Non-pigmented ciliary epithelial cell (primary cell): ENCODE measurements around the gene SNTN.
"Not testable (repeated sequence)": the region's sequence is repeated elsewhere in the genome, so short reads cannot be mapped to it uniquely, and the experiment has no call there.

Experiments used
- DNase-seq: peaks from one replicate; pipeline ENCODE4 v3.0.0-alpha.2; 2010; ENCODE audit warnings: low read depth

SNTN gene

DNA sequence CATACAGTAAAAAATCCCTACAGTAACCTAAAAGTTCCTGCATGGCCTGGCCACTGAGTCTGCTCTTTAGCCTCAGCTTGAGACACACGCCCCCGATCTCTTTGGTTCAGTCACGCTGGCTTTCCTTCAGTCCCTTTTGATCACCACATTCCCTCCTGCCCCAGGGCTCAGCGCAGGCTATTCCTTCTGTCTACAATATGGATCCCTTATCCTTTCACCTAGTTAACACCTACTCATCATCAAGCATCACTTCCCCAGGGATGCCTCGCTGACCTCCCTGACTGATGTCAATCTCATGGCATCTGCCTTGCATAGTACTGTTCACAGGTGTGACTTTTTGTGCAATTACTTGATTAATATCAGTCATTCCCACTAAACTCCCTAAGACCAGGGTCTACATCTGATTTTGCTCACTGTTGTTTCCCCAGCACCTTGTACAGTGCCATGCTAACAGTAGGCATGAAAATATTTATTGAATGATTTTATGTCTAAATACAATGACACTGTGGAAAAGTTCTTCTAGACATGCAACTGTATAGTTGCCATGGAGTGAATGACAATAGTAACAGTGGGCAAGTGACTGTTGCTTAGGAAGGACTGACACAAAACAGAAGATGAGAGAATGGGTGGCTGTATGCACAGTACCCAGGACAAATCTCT is at the start of gene SNTN:
Gene SNTN (plus strand): TSS at position 610 of the 660 bp plus-strand sequence. CDS start 13 bp downstream, at position 623.
- DNase-seq, result no peak

DNA sequence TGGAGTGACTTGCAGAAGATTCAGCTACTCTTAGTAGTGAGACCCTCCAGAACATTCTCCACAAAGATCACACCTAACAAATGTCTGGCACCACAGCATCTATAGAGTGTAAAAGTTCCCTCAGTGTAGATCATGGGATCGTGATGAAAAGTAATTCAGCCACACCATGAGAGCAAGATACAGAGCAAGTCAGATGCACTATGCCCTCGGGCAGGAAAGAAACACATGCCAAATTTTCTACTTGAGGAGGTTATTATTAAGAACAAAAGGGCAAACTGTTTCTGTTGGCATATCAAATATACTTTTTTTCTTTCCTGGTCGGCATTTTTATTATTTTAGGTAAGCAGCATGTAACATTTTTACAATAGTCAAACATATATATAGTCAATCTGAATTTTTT is 44.8 kb upstream of the SNTN start:
- no peak for DNase-seq

DNA sequence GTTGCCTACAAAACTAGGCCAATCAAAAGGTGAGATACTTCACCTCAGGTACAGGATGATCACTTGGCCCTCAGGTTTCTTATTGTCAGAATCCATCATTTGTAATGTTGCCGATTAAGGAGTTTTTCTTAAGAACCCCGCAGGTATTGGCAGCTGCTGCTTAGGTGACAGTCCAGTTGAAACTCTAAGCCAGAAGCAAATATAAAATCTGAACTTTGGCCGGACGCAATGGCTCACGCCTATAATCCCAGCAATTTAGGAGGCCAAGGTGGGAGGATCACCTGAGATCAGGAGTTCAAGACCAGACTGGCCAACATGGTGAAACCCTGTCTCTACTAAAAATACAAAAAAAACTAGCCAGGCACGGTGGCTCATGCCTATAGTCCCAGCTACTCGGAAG is 43.1 kb upstream of the SNTN start:
- DNase-seq, result no peak

DNA sequence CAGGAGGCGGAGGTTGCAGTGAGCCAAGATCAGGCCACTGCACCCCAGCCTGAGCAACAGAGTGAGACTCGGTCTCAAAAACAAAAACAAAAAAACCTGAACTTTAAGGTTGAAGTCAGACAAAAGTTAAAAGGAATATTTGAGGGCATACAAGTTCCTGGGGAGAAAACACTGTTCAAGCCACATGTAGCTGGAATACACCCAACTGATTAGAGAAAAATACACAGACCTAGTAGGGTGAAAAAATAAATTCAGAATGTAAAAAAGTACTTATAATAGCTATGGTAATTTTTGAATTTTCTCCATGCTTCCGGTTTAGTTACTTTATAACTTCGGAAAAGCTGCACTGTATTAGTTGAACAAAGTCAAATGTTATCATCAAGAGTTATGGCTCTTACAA is 42.6 kb upstream of the SNTN start:
- no peak for DNase-seq

DNA sequence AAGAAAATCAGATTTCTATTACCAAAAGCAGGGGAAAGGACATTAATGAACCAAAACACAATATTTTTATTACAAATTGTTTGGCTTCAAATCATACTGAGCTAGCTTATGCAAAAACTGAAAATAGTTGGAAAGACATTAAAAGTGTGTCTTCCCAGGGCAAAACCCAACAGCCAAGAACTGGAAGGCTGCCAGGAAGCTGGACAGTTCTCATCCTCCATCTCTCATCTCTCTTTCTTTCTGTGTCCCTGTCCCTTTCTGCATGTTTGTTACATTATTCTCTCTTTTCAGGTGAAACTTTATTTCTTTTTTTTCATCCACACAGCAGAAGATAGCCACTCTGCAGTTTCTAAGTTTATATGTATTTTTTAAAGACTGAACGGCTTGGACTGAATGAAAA is 41.1 kb upstream of the SNTN start:
- no peak for DNase-seq

DNA sequence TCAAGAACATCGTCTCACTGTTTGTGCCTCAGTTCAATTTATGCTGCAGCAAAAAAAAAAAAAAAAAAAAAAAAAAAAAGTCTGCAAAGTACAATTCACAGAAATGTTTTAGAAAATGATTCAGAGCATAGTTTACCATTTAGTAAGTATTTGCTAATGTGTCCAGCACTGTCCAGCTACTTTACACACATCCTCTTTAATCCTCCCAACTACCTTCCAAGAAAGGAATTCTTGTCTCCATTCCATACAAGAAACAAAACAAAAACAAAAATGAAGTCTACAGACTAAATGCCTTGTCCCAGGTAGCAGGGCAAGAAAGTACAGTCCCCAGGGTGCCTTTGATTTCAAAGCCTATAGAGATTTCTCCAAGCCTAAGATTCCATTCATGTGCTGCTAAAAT is 38.9 kb upstream of the SNTN start:
- peak; percentile 19 for DNase-seq

DNA sequence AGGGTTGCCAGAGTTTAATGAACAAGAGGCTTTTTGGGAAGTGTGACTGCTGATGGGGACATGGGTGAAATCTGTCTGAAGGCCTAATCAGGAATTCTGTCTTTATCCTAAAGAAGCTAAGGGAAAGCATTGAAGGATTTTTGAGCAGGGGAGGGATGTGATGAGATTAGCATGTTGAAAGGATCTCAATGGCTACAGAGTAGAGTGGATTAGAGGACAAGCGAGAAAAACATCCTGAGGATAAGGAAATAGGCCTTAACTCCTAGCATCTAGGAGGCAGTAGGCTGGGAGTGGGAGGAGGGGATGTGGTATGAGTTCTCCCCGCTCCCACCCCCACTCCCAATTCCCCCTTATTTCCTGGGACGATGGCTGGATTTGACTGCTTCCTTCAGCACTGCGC is 35.1 kb upstream of the SNTN start:
- DNase-seq, result no peak

DNA sequence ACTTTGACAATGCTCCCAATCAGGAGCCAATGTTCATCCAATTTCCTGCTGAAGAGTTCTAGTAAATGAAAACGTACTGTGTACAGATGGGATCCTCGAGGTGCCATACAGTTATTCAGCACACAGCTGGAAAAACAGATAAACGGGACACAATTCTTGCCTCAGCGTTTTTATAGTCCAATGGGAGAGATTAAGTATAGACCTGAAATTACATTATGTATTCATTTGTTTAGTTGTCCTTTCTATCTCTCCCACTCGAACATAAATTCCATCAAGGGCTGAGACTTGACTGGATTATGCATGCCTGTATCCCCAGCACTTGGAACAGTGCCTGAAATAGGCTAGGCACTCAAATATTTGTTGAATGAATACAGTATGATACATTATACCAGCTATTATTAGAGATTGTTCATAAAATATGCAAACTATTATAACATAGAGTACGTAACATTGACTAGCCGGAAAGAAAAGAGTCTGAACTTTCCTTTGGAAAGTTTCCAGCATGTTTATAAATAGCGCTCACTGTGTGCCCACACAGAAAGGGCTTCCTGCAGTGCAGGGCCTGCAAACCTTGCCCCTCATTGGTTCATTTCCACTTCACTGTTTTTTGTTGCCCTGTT is 27.4 kb upstream of the SNTN start:
- peak; percentile 84 for DNase-seq

DNA sequence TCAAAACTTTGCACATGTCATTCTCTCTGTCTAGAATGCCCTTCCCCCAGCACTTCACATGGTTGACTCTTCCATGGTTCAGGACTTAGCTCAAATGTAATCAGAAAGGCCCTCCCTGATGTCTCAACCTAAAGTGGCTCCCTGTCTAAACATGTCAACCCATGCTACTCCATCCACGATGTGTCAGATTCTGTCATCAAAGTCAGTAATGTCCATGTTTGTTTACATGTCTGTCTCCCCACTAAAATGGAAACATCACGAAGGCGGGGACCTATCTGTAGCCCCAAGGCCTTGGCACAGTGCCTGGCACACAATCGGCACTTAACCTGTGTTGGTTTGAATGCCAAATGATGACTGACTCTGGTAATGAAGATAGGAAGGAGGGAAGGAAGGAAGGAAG is 20.8 kb upstream of the SNTN start:
- DNase-seq, result no peak

DNA sequence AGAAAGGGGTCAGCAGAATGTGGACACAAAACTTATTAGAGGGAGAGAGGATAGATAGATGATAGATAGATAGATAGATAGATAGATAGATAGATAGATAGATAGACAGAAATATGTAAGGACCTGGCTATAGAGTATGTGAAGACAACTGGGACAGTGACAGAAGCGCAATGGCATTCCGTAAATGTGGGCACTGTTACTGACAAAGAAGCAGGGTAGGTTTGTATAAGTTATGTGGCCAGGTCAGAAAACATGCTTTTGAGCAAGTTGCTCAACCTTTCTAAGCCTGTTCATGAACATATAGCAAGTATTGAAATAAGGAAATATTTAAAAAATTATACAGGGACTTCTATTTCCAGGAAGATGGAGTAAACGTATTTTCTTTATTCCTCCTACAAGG is 17.3 kb upstream of the SNTN start:
- DNase-seq, result no peak

DNA sequence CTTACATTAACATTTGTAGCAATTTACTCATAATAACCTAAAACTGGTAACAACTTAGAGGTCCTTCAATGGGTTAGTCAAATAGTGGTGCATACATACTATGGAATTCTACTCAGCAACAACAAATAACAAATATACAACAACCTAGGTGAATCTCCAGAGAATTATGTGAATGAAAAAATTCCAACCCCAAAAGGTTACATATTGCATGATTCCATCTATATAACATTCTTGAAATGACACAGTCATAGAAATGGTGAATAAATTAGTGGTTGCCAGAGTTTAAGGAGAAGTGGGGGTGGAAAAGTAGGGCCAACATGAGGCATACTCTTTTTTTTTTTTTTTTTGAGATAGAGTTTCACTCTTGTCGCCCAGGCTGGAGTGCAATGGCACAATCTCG is 12.7 kb upstream of the SNTN start:
- no peak for DNase-seq

DNA sequence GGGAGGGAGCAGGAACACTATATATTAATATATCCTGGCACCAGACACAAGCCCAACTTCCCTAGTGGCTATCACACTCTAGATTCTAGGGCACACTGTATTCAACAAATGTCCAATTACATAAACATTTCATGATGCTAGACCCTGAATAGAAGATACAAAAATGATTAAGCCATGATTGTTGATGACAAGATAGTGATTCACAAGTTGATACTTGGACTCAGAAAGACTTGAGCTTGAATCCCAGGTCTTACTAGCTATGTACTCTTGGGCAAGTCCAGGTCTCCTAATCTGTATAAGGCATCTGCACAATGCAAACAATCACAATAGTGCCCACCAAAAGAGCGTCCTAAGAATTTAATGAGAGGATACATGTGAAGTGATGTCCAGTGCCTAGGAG is 10.0 kb upstream of the SNTN start:
- no peak for DNase-seq

DNA sequence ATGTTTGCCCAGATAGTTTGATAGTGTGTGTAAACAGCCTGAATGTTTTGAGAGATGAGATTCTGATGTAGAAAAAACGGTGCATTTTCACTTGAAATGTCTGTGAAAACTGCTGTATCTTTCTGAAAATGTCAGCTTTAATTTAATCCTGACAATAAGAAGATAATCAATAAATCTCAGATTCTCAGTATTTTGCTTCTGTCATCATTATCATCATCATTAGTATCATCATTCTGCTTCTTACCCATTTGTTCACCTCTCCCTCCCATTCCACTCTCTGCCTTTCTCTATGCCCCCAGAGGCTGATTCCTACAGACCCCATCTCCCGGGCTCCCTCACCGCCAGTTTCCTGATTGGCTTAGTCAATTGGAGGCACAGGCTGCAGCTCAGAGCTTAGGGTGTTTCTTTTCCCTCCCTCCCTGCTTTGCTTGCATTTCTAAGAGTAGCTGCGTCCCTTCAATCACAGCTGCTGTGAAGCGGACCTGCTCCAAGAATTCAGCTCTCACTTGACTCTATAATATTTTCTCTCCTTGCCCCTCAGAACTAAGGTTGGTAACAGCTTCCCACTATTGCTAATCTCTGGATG is 8.2 kb upstream of the SNTN start:
- DNase-seq, result no peak

DNA sequence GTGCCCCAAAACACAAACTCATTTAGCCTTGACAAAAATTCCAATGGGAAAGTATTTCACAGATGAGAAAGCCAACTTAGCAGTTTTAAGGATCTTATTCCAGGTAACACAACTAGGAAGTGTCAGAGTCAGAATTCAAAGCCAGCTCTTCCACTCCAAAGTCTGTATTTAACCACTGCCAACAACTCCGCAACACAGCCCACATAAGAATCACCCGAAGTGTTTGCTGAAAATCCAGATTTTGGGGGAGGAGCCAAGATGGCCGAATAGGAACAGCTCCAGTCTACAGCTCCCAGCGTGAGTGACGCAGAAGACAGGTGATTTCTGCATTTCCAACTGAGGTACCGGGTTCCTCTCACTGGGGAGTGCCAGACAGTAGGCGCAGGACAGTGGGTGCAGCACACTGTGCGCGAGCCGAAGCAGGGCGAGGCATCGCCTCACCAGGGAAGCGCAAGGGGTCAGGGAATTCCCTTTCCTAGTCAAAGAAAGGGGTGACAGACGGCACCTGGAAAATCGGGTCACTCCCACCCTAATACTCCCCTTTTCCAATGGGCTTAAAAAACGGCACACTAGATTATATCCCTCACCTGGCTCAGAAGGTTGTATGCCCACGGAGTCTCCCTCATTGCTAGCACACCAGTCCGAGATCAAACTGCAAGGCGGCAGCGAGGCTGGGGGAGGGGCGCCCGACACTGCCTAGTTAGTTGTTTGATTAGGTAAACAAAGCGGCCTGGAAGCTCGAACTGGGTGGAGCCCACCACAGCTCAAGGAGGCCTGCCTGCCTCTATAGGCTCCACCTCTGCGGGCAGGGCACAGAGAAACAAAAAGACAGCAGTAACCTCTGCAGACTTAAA is 7.3 kb upstream of the SNTN start:
- DNase-seq, result not testable (repeated sequence)

DNA sequence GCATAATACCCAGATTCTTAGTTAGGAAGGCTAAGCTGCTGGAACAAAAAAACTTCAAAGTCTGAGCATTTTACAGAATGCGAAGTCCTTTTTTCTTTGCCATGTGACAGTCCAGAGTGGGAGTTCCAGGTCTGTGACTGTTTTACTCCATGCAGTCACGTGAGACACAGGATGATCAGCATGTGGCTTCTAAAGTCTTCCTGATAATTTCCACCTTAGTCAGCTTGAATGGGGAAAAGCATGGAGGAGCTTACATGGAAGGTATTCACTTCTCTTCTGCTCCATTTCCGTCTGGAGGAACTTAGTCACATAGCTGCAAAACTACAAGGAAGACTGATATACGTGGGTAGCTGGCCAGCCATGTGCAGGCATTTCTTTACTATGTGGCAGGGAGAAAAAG is 1.7 kb downstream of the SNTN start:
- DNase-seq, result peak; percentile 34

DNA sequence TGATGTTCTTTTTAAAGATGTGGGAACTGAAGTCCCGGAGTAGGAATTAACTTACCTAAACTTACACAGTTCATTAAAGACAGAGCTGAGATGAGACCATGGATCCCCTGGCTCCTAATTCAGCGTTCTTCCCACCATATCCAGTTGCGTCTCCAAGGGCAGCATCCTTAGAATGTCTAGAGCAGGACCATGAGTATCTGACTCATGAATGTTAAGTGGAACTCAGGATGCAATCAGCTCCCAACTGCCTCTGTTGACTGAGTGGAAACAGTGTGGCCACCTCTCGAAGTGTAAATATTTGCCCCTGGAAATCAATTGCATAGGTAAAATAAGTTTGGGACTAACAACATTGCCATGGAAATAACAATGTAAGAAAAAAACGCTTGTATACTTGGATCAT is 2.5 kb downstream of the SNTN start:
- DNase-seq, result peak; percentile 11

DNA sequence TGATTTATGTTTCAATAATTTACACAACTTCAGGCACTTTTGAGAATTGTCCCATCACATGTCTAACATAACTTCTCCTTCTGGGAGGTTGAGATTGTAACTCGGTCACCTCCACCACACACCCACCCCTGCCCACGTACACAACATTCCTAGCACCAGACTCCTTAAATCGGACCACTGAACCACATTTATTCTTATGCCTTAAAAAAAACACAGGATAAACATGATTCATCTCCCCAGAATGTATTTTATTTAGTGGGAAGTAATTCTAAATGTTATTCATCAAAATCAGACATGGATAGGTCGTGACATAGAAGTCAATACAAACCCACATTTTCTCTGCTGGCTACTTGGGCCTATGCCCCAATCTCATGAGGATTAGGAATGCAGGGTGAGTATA is 3.0 kb downstream of the SNTN start:
- peak; percentile 80 for DNase-seq

DNA sequence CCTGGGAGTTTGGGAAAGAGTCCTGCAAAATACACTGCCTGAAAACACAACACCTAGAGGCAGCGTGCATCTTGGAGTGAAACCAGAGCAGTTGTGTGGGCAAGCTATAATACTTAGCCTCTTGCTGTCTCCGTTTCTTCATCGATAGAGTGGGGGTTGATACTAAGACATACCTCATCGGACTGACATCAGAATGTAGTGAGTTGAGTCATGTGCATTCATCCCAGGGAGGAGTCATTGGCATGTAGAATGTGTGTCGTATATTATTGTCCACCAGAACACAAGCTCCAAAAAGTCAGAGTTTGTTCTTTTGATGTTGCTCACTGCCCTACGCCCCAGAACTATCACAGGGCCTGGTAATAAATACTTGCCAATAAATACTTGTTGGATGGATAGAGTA is 4.3 kb downstream of the SNTN start:
- peak; percentile 77 for DNase-seq

DNA sequence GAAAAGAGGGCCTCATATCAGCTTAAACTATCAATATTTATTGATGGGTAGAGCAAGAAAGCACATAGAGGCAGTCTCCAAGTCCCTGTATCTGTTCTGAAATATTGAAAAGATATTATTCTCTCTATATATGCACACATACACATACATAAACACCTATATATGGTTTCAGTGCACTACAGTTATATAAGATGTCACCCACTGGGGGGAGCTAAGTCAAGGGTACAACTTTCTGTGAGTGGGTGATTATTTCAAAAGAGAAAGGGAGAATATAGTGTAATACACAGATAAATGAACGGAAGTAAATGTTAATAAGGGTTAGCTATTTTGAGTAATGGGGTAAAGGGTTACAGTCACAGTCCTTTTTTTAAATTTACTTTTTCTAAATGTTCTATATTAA is 8.8 kb downstream of the SNTN start:
- DNase-seq, result no peak

DNA sequence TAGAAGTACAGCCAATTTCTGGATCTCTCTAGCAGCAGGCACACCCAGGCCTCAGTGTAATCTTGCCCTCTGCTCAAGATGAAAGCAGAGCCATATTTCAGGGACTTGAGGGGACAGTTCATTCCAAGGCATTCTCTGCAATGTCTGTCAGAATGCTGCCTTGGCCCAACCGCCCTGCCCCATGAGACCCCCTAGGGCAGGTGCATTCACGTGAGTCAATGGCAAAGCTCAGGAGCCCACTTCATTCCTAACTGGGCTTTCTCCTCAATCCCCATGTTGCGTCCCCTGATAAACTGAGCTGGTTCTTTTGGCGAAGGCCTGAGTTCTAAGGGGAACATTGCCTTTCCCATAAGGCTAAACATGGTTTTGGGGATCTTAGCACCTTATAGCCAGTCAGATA is 9.5 kb downstream of the SNTN start:
- no peak for DNase-seq

DNA sequence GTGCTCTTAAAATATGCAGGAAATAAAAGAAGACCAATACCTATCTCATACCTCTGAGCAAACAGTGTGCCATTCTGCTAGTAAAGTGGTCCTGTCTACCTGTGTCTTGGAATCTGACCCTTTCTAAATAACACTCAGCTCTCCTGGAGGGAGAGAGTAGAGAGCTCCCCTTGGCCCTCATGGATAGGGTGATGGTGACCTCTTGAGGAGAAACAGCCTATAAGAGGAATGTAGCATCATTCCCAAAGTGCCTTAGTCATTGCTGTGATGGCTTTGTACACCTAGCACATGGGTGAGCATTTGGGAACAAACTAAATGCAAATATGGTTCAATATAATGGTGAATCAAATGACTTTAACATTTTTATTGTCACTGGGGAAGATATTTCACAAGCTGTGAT is 10.0 kb downstream of the SNTN start:
- DNase-seq, result no peak

DNA sequence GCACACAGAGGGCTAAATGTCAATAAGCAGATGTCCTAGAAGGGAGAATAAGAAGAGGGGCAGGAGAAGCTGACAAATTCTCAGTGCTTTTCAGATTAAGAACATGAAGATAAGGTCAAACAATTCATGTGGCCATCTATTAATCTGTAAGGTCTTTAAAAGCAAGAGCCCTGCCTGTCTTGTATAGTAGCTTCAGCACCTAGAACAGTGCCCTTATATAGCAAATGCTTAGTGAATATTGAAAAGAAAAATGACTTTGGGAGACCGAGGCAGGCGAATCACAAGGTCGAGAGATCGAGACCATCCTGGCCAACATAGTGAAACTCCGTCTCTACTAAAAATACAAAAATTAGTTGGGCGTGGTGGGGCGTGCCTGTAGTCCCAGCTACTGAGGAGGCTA is 18.1 kb downstream of the SNTN start:
- no peak for DNase-seq

DNA sequence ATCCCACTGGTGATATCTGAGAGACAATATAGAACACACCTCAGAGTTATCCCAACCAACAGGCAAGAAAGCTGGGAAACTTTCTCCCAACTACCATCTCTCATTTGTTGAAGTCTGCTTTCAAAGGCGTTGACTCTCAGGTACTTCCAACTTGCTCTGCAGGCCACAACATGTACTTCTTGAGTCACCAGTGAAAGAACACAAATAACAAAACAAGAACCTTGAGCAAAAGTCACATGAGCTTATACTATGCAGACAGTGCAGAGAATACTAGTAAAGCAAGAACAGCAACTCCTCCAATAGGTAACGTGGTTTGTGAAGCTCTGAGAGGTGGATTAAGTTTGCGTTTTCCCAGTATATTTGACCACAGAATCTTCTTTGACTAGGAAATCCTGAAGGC is 20.6 kb downstream of the SNTN start:
- DNase-seq, result no peak
